ENCODE results near the gene ZBBX. TPM values are rescaled to one million over a fixed set of nuclear protein-coding genes. Genes with fewer than 3 reads are reported as not detected.

ZBBX gene
- total RNA-seq, 2 donors from 2014 or later: not detected

DNA sequence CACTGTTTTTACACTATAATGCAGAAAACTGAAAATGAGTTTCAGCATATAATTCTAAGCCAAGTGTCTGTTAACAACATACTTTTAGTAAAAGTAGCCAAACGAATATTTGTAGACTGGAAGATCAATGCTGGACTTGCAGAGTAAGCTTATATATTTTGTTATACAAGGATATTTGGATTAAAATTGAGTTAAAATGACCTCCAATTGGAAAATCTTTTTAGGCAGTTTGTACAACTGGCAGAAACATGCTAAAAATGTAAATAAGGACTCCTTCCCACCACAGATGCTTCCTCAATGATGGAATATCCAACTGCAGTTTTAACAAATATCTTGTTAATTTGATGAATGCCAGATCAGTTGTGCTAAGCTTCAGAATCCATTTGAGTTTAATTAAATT, 25.3 kb downstream of the ZBBX start:
- Mint-ChIP-seq H3K9me3 (peaks cover 4 to 8% of the 10 kb centered on the region in 2 donors), H3K27ac (no peak overlapping the region), H3K36me3 (ENCODE audit: insufficient read depth in 2 of 2) (peaks cover 0 to 2% of the 10 kb centered on the region in 2 donors), H3K4me3 (no peak overlapping the region), H3K4me1 (ENCODE audit: low read depth) (no peaks in the 10 kb centered on the region), H3K27me3 (ENCODE audit: low read depth) (peaks cover 8% of the 10 kb centered on the region)
- ATAC-seq (replicated peaks in 1 of 2) (no peak), DNase-seq (no peak)

DNA sequence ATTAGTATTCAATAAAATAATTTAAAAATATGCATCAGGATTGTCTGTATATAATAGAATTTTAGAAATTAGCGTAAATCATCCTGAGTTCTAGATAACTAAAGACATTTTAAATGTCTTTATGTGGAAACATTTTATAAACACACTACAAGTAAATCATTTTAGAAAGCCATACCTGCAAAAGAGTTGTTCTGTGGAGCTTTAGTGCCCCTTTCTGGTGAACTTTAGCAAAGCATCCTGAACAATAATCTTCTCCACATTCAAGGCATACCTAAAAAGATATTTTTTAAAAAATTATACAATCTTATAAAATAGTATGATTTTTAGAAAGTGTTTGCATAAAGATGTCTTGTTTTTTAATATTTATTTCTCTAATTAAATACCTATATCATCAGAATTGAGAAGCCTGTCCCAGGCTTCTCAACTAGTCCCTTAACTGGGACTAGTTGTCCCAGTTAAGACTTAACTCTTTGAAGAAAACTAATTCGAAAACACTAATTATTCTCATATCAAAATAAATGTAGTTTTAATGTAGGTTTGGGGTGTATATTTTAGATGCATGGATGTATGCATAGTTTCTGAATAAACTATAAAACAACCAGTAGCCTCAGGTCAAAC, 29.7 kb downstream of the ZBBX start:
- DNase-seq: no peak
- H3K27ac Mint-ChIP-seq: no peak overlapping the region
- no peaks in the 10 kb centered on the region for H3K4me1 Mint-ChIP-seq (ENCODE audit: low read depth)
- H3K9me3 Mint-ChIP-seq: no peaks in the 10 kb centered on the region
- H3K36me3 Mint-ChIP-seq (ENCODE audit: insufficient read depth in 2 of 2): no peaks in the 10 kb centered on the region
- ATAC-seq (replicated peaks in 1 of 2): no peak
- no peak overlapping the region for H3K4me3 Mint-ChIP-seq
- peaks cover 8% of the 10 kb centered on the region for H3K27me3 Mint-ChIP-seq (ENCODE audit: low read depth)

DNA sequence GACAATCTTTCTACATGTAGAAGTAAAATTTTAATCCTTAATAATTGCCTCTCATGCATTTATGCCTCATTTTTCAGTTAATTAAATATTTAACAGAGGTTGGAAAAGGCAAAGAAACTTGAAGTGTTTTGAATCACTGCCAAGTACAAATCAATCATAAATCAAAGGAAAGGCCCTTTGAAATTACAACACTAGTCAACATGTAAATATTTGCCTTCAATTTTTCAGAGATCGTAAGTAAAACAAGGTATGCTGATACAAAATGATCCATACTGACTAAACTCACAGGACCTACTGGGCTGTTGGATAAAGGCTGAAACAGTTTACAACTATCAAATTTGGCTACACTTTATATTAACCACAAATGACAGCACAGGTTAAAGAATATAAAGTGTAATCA, 33.9 kb downstream of the ZBBX start:
- H3K4me1 Mint-ChIP-seq (ENCODE audit: low read depth): no peaks in the 10 kb centered on the region
- H3K27me3 Mint-ChIP-seq (ENCODE audit: low read depth): no peaks in the 10 kb centered on the region
- no peak overlapping the region for H3K4me3 Mint-ChIP-seq
- DNase-seq: no peak
- no peak overlapping the region for H3K27ac Mint-ChIP-seq
- ATAC-seq (replicated peaks in 1 of 2): no peak
- H3K9me3 Mint-ChIP-seq: no peaks in the 10 kb centered on the region
- H3K36me3 Mint-ChIP-seq (ENCODE audit: insufficient read depth in 2 of 2): no peaks in the 10 kb centered on the region

DNA sequence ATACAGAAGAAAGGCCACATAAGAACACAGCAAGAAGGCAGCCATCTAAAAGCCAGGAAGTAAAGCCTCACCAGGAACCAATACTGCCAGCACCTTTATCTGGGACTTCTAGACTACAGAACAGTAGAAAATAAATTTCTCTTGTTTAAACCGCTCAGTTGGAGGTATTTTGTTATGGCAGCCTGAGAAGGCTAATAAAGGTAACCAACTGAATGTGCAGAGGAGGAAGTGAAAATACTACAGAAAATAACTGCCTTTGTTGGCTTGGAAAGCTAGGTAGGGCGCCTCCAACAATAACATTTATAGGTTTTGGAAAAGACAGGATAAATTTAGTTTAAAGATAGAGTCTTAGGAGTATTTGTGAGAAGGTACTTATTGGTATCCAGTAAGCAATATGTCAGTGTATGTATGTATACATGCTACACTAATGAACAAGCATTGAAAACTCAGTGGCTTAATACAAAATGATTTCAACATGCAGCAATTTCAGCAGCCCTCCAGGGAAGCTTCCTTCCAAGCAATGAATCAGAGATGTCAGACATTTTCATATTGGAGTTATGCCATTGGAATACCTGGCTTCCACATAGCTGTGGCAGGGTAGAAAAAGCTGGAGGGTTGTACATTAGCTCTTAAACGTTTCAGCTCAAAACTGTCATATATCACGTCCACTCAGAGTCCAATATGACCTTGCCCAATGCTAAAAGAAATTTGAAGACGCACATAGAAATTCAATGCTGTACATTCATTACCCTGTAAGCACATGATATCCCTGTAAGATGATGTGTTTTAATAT, 48.9 kb downstream of the ZBBX start:
- Mint-ChIP-seq H3K36me3 (ENCODE audit: insufficient read depth in 2 of 2) (no peaks in the 10 kb centered on the region), H3K27ac (no peak overlapping the region), H3K27me3 (ENCODE audit: low read depth) (no peaks in the 10 kb centered on the region), H3K4me1 (ENCODE audit: low read depth) (no peaks in the 10 kb centered on the region), H3K4me3 (no peak overlapping the region), H3K9me3 (peaks cover 0 to 3% of the 10 kb centered on the region in 2 donors)
- ATAC-seq (replicated peaks in 1 of 2): no peak
- no peak for DNase-seq

GRCh38 chr3:167323572-167323971, 56.5 kb downstream of the ZBBX start:
- Mint-ChIP-seq H3K27me3 (ENCODE audit: low read depth) (no peaks in the 10 kb centered on the region), H3K4me1 (ENCODE audit: low read depth) (no peaks in the 10 kb centered on the region), H3K36me3 (ENCODE audit: insufficient read depth in 2 of 2) (no peaks in the 10 kb centered on the region), H3K9me3 (peaks cover 0 to 1% of the 10 kb centered on the region in 2 donors), H3K27ac (no peak overlapping the region), H3K4me3 (no peak overlapping the region)
- no peak for DNase-seq
- no peak for ATAC-seq (replicated peaks in 1 of 2)

DNA sequence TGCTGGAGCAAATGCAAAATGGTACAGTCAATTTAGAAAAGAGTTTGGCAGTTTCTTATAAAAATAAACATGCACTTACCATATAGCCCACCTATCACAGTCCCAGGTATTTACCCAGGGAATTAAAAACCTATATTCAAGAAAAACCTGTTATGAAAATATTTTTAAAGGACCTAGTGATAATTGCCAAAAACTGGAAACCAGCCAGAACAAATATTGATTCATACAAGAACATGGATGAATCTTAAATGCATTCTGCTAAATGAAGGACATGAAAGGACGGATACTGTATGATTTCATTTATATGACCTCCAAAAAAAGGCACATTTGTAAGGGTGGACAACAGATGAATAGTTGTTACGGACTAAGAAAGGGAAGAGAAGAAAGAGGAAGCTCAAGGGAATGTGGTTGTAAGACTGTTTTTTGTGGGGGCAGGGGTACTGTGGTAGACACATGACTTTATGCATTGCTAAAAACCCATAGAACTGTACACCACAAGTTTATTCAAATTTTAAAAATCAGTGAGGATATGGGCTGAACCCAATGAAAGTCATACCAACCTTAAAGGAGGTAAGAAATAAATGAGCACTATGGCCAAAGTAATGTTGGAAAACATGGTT, 61.0 kb downstream of the ZBBX start:
- peaks cover 0 to 1% of the 10 kb centered on the region in 2 donors for H3K9me3 Mint-ChIP-seq
- no peak for DNase-seq
- ATAC-seq (replicated peaks in 1 of 2): no peak
- H3K36me3 Mint-ChIP-seq (ENCODE audit: insufficient read depth in 2 of 2): no peaks in the 10 kb centered on the region
- no peaks in the 10 kb centered on the region for H3K27me3 Mint-ChIP-seq (ENCODE audit: low read depth)
- H3K4me3 Mint-ChIP-seq: no peak overlapping the region
- H3K4me1 Mint-ChIP-seq (ENCODE audit: low read depth): no peaks in the 10 kb centered on the region
- H3K27ac Mint-ChIP-seq: no peak overlapping the region

GRCh38 chr3:167318306-167318705, 61.8 kb downstream of the ZBBX start:
- DNase-seq (no peak), ATAC-seq (replicated peaks in 1 of 2) (no peak)
- Mint-ChIP-seq H3K4me1 (ENCODE audit: low read depth) (no peaks in the 10 kb centered on the region), H3K27ac (no peak overlapping the region), H3K27me3 (ENCODE audit: low read depth) (no peaks in the 10 kb centered on the region), H3K36me3 (ENCODE audit: insufficient read depth in 2 of 2) (no peaks in the 10 kb centered on the region), H3K4me3 (no peak overlapping the region), H3K9me3 (peaks cover 0 to 1% of the 10 kb centered on the region in 2 donors)

GRCh38 chr3:167306319-167306718, 73.8 kb downstream of the ZBBX start:
- no peak overlapping the region for H3K27ac Mint-ChIP-seq
- ATAC-seq (replicated peaks in 1 of 2) (no peak), DNase-seq (no peak)
- no peaks in the 10 kb centered on the region for H3K36me3 Mint-ChIP-seq (ENCODE audit: insufficient read depth in 2 of 2)
- no peak overlapping the region for H3K4me3 Mint-ChIP-seq
- peaks cover 0 to 1% of the 10 kb centered on the region in 2 donors for H3K9me3 Mint-ChIP-seq
- H3K27me3 Mint-ChIP-seq (ENCODE audit: low read depth): no peaks in the 10 kb centered on the region
- no peaks in the 10 kb centered on the region for H3K4me1 Mint-ChIP-seq (ENCODE audit: low read depth)

DNA sequence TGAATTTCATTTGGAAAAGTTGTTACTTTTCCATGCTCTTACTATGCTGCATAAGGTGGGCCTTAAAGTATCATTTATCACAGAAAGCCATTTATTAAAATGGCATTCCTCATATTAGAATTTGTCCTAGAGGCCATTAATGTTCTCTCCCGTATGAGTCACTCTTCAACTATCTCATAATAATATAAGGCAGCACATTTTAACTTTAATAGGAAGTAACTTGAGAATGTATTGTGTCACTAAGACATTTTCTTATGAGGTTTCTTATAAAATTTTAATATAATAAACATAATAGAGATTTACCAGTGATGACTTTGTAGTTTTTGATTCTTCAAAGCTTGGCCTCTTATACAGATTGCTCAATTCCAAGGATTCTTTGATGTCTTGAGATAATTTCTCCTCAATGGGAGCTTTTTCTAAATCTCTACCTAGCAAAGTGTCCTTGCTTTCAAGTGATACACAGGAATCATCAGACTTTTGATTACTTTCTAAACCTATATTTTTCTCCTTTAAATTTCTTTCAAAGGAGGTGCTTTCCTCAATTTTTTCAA, 74.7 kb downstream of the ZBBX start:
- H3K27ac Mint-ChIP-seq: no peak overlapping the region
- no peaks in the 10 kb centered on the region for H3K36me3 Mint-ChIP-seq (ENCODE audit: insufficient read depth in 2 of 2)
- no peak for DNase-seq
- no peaks in the 10 kb centered on the region for H3K27me3 Mint-ChIP-seq (ENCODE audit: low read depth)
- ATAC-seq (replicated peaks in 1 of 2): no peak
- no peak overlapping the region for H3K4me3 Mint-ChIP-seq
- H3K9me3 Mint-ChIP-seq: peaks cover 0 to 1% of the 10 kb centered on the region in 2 donors
- H3K4me1 Mint-ChIP-seq (ENCODE audit: low read depth): no peaks in the 10 kb centered on the region

DNA sequence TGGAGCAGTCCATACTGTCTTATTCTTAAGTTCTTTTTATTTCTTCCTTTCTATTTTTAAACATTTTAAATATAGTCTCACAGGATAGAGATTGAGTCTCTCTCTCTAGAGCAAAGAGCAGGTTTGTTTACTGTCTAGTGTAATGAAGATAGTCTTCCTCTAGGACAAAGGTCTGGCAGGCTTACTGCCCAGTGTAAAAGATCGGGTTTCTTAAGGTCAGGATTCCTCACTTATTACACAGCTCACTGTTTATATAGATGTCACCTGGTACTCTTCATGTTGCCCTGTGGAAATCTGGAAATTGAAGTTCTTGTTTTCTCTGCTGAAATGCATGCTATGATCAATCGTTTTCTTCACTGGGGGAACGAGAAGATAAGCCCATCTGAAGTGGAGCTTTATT, 76.0 kb downstream of the ZBBX start:
- DNase-seq (no peak), ATAC-seq (replicated peaks in 1 of 2) (no peak)
- Mint-ChIP-seq H3K36me3 (ENCODE audit: insufficient read depth in 2 of 2) (no peaks in the 10 kb centered on the region), H3K4me1 (ENCODE audit: low read depth) (no peaks in the 10 kb centered on the region), H3K9me3 (peaks cover 0 to 1% of the 10 kb centered on the region in 2 donors), H3K27me3 (ENCODE audit: low read depth) (no peaks in the 10 kb centered on the region), H3K27ac (no peak overlapping the region), H3K4me3 (no peak overlapping the region)

DNA sequence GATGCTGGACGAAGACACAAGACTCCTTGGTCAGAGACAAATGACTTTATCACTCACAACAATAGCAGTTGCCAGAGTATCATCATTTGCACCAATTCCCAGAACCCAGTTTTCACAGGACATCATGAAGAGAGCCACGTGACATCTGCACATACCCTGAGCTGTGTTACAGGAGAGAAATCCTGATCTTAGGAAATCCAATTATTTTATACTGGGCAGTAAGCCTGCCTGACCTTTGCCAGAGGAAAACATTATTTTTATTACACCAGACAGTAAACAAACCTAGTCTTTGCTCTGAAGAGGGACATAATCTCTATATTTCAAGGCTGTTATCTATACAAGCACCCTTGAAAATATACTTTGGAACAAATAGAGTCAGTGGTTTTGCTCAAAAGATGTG, 77.4 kb downstream of the ZBBX start:
- DNase-seq (no peak), ATAC-seq (replicated peaks in 1 of 2) (no peak)
- Mint-ChIP-seq H3K4me3 (no peak overlapping the region), H3K27me3 (ENCODE audit: low read depth) (no peaks in the 10 kb centered on the region), H3K27ac (no peak overlapping the region), H3K4me1 (ENCODE audit: low read depth) (no peaks in the 10 kb centered on the region), H3K9me3 (no peaks in the 10 kb centered on the region), H3K36me3 (ENCODE audit: insufficient read depth in 2 of 2) (no peaks in the 10 kb centered on the region)

GRCh38 chr3:167300207-167300606, 79.9 kb downstream of the ZBBX start:
- no peaks in the 10 kb centered on the region for H3K4me1 Mint-ChIP-seq (ENCODE audit: low read depth)
- H3K9me3 Mint-ChIP-seq: peaks cover 0 to 7% of the 10 kb centered on the region in 2 donors
- H3K27ac Mint-ChIP-seq: no peak overlapping the region
- no peaks in the 10 kb centered on the region for H3K27me3 Mint-ChIP-seq (ENCODE audit: low read depth)
- DNase-seq (no peak), ATAC-seq (replicated peaks in 1 of 2) (no peak)
- H3K36me3 Mint-ChIP-seq (ENCODE audit: insufficient read depth in 2 of 2): no peaks in the 10 kb centered on the region
- no peak overlapping the region for H3K4me3 Mint-ChIP-seq

- DNase-seq (no peak), ATAC-seq (replicated peaks in 1 of 2) (no peak)
- no peak overlapping the region for H3K27ac Mint-ChIP-seq
- no peaks in the 10 kb centered on the region for H3K36me3 Mint-ChIP-seq (ENCODE audit: insufficient read depth in 2 of 2)
- H3K27me3 Mint-ChIP-seq (ENCODE audit: low read depth): no peaks in the 10 kb centered on the region
- peaks cover 6 to 7% of the 10 kb centered on the region in 2 donors for H3K9me3 Mint-ChIP-seq
- H3K4me1 Mint-ChIP-seq (ENCODE audit: low read depth): no peaks in the 10 kb centered on the region
- no peak overlapping the region for H3K4me3 Mint-ChIP-seq
Observed at GRCh38 chr3:167289435-167289834, 90.7 kb downstream of the ZBBX start.

All from activated T-cell treated with anti-CD3 and anti-CD28 coated beads, Interleukin-2, amount 50 U/mL, for 72 hours (primary cell).